GM18867 (cell line): Measurements from ENCODE around the gene MEGF9.

Experiments
- ATAC-seq: cut with Tn5 transposase; IDR thresholded peaks from one replicate; pipeline ENCODE4 v1.9.1; 2021; ENCODE audit warnings: mild to moderate bottlenecking, moderate library complexity; ENCODE audit not compliant: unreplicated experiment

Gene MEGF9

DNA sequence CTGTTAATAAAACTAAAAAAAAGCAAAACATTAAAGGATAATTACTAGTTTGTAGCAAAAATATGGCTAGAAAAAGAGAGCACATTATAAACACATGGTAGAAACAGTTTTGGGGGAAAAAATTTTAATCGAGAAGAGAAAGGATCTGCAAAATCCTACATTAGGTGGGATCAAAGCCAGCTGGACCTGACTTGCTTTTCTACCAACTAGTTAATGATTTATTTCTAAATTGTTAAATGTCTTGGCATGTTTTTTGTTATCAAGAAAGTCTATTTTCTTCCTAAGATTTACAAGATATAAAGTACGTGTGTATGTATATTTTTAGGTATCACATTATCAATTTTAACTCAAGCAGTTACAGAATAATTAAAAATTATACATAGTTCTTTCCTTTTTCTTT lies 87.2 kb downstream of the MEGF9 start:
- no peak for ATAC-seq

DNA sequence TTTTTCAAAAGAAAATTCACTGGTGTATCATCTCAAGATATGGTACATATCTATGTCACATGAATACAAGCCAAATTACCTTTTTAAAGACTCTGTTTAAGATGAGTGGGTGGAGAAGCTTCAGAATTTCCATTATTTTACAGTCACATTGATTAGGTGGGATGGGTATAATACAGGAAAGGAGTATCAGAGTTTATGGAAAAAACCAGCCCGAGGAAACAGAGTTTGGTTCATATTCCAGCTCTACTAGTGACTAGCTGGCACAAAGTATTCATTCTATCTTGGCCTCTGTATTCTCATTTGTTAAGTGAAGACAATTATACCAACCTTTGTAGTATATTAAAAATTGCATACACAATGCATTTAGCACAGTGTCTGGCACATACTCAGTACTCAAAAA lies 87.8 kb downstream of the MEGF9 start:
- no peak for ATAC-seq

DNA sequence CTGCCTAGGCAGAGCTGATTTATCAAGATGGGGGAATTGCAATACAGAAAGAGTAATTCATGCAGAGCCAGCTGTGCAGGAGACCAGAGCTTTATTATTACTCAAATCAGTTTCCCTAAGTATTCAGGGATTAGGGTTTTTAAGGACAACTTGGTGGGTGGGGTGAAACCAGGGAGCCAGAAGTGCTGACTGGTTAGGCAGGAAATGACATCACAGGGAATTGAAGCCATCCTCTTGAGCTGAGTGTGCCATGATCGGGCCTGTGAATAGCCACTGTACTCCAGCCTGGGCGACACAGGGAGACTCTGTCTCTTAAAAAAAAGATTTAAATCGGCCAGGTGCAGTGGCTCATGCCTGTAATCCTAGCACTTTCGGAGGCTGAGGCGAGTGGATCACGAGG lies 89.0 kb downstream of the MEGF9 start:
- ATAC-seq, result no peak

DNA sequence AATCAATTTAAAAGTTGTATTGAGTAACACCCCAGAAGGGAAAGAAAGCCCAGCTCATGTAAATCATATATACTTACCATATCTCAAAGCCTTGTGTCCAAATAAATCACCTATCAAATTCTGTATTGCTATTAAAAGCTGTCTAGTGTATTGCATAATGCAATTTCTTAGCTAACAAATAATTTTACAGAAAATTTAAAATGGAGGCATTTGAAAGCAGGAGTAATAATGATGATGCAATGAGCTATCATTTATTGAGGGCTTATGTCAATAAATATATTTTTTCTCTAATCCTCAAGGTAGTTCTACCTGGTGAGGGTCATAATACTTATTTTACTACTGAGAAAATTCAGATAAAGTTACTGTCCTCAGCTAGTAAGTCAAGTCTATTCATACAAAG lies 91.5 kb downstream of the MEGF9 start:
- no peak for ATAC-seq

DNA sequence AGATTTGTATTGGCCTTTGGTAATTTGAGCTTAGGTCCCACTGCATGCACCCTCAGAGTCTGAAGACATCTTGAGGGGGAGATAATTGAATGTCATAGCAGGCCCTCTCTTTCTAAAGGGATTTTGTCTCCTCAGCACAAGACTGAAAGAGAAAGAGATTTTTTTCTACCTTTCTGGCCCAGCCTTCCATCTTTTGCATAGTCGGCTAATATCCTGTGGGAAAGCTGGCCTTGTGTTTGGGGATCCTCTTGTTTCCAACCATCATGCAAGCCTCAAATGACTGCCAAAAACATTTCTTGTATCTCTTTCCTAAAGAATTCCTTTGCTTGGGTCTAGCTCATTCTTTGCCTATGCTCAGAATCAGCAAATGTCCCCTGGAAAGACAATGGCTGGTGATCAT lies 92.3 kb downstream of the MEGF9 start:
- ATAC-seq, result no peak

DNA sequence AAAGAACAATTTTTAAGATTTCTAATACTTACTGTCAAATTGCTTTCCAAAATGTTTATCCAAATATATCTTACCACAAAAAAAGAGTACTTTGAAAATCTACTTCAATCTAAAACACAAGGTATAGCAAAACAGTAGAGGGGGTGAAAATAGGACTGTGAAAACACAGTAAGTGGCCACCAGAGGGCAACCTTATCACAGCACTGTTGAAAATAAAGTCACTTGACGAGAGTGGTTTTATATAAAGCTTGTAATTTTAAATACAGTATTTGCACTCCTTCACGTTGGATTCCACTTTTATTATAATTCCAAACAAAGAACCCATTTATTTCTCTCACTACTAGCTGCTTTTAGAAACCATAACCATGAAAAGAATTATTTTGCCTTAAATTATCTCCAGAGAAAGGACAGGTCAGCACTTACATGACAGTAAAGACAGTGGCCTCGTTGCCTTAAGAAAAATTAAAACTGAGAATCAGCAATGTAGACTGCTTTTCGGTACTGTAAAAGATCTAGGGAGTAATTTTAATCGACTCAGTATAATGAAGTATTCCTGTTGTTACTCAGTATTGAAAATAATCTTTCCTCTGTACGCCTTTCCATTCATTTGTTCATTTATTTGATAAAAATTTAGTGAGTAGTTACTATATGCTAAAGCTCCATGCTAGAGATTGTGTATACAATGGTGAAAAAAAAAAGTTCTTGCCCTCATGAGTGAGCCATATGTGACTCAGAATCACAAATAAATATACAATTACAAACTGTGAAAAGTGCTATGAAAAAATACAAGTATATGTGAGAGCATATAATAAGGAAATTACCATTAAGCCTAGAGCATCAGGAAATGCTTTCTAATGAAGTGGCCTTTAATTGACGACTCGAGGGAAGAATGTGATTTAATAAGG lies 94.3 kb downstream of the MEGF9 start:
- ATAC-seq, result peak; percentile 76

DNA sequence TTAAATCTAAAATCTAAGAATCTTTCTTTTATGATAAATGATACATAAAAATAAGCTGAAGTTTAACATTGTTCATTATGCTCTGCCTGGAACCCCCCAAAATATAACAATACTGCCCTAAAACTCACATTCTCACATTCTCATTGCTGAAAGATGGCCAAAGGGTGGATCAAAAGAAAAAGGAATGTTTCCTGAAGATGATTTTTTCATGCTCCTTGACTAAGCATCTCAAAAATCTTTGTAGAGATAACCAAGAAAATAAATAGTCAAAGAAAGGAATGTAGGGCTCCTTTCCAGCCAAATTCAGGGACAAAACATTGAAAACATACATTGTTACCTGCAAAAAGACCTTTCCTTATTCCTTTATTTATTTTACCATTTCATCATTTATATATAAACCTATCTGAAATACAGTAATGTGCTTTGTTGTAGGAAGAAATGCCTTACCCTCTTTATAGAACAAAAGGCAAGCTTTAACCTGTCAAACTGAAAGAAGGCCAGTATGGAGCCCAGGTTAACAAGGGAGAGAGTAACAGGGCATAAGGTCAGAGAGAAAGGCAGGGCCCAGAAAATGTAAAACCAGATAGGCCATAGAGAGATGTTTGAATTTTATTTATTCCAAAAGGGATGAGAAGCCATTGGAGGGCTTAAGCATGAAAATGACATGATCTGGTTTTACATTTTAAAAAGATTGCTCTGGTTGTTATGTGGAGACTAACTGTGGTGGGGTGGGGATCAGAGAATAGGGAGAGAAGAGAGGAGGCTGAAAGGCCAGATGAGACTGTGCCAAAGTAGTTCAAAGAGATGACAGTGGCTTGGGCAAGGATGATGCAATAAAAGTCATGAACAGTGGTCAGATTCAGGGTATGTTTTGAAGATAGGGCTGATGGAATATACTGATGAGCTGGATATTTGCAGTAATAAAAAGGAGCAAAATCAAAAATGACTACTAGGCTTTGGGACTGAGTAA lies 97.0 kb downstream of the MEGF9 start:
- ATAC-seq, result no peak

DNA sequence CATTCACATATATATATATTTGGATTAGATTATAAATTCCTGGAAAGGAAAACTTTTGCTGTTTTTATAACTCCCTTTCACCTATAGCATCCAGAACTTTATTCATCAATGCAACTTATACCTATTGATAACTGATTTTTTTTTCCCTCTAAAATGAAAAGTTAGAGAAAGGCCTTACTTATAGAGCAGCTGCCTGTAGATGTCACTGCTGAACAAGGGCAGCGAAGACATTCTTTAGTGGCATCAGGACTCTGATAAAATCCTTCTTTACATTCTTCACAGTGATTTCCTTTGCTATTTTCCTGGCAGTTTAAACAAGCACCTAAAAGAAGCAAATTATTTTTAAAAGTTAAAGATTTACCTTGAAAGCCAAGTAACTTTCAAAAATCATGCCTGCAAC lies 102.1 kb downstream of the MEGF9 start:
- ATAC-seq, result no peak

DNA sequence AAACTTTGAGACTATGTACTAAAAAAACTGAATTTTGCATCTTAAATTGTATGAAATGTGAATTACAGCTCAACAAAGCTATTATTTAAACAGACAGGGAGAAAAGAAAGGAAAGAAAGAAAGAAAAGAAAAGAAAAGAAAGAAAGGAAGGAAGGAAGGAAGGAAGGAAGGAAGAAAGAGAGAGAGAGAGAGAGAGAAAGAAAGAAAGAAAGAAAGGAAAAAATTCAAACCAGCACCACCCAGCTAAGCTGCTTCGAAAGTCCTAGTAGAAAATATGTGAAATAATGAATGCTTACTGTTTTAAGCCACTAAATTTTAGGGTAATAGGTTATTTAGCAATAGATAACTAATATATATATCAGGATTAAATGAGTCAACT lies 102.6 kb downstream of the MEGF9 start:
- no peak for ATAC-seq

DNA sequence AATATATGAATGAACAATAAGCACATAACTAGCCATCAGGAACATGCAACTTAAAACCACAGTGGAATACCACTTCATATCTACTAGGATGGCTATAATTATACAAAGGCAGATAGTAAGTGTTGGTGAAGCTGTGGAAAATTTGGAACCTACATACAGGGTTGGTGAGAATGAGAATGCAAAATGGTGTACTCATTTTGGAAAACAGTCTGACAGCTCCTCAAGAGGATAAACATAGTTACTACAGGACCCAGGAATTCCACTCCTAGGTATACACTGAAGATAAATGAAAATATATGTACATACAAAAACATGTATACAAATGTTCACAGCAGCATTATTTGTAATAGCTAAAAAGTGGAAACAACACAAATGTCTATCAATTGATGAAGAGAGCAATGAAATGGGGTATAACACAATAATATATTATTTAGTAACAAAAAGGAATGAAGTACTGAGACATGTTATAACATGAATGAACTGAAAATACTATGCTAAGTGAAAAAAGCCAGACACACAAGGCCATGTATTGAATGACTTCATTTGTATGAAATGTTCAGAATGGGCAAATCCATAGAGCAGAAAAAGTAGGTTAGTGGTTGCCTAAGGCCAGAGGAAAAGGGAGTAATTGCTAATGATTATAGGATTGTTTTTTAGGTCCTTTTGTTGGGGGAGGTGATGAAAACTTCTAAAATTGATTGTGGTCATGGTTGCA lies 103.1 kb downstream of the MEGF9 start:
- no peak for ATAC-seq

DNA sequence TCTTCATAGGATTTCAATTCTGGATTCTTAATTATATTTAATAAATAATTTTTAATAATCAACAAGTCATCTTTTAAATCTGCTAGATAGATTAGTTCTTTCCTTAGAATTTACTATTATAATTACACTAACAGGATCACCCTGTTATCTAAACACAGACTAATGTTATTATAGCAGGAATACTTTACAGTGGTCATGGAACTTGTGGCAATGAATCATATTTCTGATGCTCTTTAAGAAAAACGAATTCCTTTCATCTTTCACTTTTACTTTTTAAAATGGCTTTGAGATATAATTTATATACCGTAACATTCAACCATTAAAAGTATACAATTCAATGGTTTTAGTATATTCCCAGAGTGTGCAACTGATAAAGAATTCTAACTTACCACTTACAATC lies 104.6 kb downstream of the MEGF9 start:
- no peak for ATAC-seq

DNA sequence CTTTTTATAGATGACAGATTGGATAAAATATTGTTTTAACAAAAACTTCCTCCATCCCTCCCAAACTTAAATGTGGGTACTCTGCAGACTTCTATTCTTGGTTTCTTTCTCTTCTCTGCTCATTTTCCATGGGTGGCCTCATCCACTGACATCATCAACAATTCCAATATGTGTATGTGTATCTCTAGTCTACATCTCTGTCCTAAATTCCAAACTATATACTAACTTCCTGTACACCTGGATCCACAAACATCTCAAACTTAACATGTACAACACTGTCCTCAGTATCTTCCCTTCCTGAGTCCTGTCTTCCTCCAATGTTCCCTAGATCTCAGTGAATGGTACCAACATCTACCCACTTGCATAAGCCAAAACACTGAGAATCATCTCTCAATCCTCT lies 105.8 kb downstream of the MEGF9 start:
- ATAC-seq, result no peak

DNA sequence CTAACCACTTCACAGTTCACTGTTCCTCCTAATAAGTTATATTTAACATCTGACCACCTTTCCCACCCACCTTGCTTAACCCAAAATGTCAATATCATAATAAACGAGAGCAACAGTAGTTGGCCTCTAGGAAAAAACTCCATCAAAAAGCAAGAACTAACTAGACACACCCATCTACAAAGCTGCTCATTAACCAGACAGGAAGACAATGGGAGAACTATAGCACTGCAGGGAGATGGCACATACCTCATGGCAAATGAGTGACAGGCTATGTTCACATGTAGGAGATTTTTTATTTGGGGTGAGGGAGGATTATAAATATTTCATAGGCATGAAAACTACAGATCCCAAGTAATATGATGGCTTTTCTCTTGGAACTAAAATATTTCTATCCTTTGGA lies 110.7 kb downstream of the MEGF9 start:
- no peak for ATAC-seq

DNA sequence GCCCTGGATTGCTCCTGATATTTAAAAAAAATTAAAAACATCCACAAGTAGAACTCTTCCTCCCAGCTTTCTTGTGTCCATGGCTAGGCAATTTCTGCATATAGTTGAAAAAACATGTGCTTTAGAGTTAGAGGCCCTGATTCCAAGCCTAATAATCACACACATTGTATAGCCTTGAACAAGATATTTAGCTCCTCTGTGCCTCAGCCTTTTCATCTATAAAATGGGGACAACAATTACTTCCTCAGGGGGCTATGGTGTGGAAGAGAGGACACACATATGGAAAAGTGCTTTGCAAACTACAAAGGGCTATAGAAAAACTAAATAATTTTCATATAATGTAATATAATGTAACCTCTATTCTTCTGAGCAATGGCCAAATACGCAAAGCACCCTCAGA lies 111.3 kb downstream of the MEGF9 start:
- ATAC-seq, result no peak

DNA sequence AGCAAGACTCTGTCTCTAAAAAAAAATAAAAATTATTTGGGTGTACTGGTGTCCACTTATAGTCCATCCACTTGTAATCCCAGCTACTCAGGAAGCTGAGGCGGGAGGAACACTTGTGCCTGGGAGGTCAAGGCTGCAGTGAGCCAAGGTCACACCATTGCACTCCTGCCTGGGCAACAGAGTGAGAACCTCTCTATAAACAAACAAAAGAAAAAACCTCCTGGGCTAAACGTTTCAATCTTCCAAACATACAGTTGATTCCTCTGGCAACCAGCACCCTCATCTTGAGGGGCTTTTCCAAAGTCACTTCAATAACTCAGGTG lies 120.4 kb downstream of the MEGF9 start:
- ATAC-seq, result no peak

DNA sequence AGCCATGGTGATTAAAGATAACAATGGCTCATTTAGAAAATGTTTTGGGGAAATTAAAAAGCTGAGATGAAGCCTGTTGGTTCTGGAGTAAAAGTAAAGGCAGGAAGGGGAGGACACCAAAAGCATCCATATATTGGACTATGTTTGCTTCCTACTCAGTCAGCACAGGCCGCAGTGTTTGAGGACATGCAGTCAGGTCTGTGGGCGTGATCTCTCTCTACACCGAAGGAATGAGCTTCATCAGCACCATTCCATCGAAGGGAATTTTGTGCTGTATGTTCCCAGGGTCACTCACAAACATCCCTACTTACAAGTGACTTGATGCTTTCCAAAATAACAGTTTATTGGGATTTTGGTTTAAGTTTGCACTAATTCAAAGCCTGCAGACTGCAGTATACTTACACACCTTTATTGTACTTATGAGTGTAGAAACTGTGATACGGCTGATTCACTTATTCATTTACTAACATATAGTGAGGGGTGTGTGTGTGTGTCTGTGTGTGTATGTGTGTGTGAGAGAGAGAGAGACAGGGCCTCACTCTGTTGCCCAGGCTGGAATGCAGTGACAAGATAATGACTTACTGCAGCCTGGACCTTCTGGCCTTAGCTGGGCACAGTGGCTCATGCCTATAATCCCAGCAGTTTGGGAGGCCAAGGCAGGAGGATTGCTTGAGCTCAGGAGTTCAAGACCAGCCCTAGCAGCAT lies 120.9 kb downstream of the MEGF9 start:
- no peak for ATAC-seq

DNA sequence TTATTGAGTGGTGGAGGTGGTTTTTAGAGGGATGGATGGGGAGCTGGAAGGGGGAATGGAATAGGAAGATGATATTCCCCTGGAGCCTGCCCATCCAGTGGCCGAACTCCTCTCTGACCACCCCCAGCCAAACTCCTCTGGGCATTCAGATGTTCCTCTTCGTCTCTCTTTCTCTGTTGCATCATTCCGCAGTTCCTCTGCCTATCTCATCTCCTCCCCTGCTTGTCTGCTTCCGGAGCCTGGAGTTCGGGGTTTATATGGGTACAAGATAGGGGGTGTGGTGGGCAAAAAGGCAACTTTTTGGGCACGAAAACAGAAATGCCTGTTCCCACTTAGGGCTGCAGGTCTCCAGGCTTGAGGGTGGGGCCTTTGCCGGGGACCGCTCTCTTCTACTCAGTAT lies 122.1 kb downstream of the MEGF9 start:
- no peak for ATAC-seq

DNA sequence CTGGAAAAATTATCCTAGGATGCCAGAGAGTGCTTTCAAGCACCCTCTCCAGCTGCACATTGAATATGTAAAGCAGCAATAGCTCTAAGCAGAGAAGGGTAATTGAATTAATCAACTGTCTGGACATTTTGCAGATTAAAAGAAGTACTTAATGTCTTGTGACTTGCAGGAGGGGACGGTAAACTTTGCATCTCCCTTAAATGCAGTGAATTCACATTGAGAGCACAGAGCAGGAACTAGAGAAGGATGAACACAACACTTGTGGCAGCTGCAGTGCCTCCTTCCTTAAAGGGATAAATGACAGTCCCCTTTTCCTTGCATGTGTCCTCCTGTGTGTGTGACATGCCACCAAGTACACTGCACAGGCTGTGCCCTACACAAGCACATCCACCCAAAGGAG lies 126.9 kb downstream of the MEGF9 start:
- no peak for ATAC-seq

DNA sequence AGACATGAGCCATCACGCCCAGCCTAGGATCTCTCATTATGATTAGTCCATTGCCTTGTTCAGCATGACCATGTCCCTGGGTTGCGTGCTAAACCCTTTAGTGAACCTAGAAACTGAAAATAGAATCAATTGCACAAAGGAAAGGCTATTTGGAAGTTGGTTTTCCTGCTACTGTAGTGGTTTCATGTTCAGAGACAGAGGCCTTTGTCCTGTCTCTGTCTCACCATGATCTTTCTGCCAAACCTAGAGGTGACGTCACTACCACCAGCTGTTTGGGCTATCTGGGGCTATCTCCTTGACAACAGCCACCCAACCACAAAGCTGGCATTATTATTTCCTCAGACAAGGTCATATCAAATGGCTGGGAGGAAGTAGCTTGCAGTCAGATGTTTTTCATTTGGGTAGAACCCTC lies 130.3 kb downstream of the MEGF9 start:
- peak; percentile 47 for ATAC-seq

DNA sequence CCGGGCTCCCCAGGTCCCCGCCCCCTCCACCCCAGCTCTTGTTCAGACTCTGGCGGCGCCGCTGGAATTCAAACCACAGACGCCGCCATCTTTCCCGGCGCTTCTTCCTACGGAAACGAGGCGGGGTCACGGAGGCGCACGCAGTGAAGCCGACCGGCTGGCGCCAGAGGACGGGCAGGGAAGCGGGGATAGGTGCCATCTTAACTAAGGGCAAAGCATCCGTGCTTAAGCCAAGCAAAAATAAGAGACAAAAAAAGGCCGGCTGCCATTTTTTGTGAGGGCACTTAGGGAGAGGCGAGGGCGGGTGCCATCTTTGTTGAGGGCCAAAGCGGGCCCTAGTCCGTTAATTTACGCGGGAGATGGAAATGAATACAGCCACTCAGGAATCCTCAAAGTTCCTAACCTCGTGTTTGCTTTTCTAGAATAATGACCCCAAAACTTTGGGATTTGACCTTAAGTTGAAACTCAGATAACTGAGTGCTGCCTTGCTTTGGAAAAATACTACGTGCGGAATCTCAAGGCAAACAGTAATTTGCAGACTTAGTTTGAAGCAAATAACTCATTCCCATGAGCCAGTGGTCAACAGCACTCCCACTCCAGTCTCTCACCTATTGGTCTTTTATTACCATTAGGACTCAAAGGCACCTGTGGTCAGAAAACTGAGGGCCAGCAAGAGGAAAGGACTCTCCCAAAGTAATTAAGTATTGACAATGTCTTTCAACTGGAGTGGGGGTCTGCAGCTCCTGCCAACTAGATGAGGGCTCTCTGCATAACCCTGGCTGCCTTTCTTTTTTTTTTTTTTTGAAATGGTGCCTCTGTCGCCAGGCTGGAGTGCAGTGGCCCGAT lies 134.0 kb downstream of the MEGF9 start, which contains the start of gene CDK5RAP2:
CDK5RAP2 (minus strand) TSS at position 117 of the 846 bp plus-strand sequence. CDS start 189 bp downstream, outside the sequence.
- peak; percentile 95 for ATAC-seq
